Measurements from ENCODE around the gene MAML2.

DNA sequence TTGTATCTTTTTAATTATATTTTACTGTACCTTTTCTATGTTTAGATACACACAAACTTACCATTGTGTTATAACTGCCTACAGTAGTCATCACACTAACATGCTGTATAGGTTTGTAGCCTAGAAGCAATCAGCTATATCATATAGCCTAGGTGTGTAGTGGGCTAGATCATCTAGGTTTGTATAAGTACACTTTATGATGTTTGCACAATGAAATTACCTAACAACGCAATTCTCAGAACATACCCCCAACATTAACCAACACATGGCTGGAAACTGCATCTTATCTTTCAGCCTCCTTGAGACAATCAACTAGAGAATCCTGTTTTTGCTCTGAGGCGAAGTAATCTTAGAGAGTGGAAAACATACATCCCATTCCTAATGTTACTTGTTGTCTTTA lies 358.9 kb downstream of the MAML2 start:
- TF ChIP-seq POLR2A (IDR thresholded peaks at IDR 0.05) = no peak
- TF ChIP-seq, protein P1, sequence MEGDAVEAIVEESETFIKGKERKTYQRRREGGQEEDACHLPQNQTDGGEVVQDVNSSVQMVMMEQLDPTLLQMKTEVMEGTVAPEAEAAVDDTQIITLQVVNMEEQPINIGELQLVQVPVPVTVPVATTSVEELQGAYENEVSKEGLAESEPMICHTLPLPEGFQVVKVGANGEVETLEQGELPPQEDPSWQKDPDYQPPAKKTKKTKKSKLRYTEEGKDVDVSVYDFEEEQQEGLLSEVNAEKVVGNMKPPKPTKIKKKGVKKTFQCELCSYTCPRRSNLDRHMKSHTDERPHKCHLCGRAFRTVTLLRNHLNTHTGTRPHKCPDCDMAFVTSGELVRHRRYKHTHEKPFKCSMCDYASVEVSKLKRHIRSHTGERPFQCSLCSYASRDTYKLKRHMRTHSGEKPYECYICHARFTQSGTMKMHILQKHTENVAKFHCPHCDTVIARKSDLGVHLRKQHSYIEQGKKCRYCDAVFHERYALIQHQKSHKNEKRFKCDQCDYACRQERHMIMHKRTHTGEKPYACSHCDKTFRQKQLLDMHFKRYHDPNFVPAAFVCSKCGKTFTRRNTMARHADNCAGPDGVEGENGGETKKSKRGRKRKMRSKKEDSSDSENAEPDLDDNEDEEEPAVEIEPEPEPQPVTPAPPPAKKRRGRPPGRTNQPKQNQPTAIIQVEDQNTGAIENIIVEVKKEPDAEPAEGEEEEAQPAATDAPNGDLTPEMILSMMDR (IDR thresholded peaks at IDR 0.05) = no peak

Measured in esophagus squamous epithelium (tissue), 4 donors.